PFSK-1 (cell line): ENCODE measurements around the gene BCAS1.

Experiments used
- POLR2AphosphoS5 ChIP-seq: IDR thresholded peaks from 2 replicates; pipeline ENCODE4 v1.6.1; 2012; ENCODE audit warnings: low read depth, mild to moderate bottlenecking, control low read depth, low read length, moderate library complexity
- TAF1 ChIP-seq: IDR thresholded peaks from 2 replicates; pipeline ENCODE4 v1.6.1; 2012; ENCODE audit warnings: low read length, control low read depth, borderline replicate concordance; ENCODE audit not compliant: insufficient read depth
- TF ChIP-seq, protein P1 (sequence below), 2 experiments: IDR thresholded peaks; 2 replicates each; pipeline versions ENCODE4 v1.6.1 to v1.8.0; 2011 to 2012; ENCODE audit warnings: low read depth in 2 of 2, low read length in 2 of 2, control low read depth in 1 of 2, inconsistent platforms in 1 of 2, mild to moderate bottlenecking in 1 of 2, moderate library complexity in 1 of 2; ENCODE audit not compliant: insufficient read depth in 1 of 2

DNA sequence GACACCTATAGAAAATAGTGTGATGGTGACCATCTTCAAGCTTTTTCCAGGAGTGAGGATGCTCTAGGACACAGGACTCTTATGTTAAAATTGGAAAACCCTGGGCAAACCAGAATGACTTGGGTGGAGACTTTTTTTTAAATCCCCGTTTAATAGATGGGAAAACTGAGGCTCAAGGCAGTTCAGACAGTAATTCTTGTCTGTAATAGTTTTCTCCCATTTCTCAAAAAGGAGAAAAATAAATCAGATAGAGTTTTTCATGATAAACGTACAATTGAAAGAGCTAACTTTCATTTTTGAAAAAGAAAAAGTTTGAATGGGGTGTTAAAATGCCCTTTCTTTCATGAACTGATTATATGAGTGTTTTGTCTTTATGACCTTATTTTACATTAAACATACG, 6.8 kb downstream of the BCAS1 start:
- TF ChIP-seq POLR2AphosphoS5 (no peak), TAF1 (no peak)
- TF ChIP-seq, protein P1, sequence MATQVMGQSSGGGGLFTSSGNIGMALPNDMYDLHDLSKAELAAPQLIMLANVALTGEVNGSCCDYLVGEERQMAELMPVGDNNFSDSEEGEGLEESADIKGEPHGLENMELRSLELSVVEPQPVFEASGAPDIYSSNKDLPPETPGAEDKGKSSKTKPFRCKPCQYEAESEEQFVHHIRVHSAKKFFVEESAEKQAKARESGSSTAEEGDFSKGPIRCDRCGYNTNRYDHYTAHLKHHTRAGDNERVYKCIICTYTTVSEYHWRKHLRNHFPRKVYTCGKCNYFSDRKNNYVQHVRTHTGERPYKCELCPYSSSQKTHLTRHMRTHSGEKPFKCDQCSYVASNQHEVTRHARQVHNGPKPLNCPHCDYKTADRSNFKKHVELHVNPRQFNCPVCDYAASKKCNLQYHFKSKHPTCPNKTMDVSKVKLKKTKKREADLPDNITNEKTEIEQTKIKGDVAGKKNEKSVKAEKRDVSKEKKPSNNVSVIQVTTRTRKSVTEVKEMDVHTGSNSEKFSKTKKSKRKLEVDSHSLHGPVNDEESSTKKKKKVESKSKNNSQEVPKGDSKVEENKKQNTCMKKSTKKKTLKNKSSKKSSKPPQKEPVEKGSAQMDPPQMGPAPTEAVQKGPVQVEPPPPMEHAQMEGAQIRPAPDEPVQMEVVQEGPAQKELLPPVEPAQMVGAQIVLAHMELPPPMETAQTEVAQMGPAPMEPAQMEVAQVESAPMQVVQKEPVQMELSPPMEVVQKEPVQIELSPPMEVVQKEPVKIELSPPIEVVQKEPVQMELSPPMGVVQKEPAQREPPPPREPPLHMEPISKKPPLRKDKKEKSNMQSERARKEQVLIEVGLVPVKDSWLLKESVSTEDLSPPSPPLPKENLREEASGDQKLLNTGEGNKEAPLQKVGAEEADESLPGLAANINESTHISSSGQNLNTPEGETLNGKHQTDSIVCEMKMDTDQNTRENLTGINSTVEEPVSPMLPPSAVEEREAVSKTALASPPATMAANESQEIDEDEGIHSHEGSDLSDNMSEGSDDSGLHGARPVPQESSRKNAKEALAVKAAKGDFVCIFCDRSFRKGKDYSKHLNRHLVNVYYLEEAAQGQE (IDR thresholded peaks at IDR 0.05; ENCODE audit: insufficient read depth in 1 of 2, low read depth in 2 of 2, low read length in 2 of 2), result no peak
